Spleen (tissue), 7 donors: Measurements from ENCODE around the gene TMEM121B.

Experiments used
- POLR2A ChIP-seq, 3 donors: fragments of 450-650 bp; IDR thresholded peaks; one replicate each; pipeline ENCODE4 v1.5.1; 2017; ENCODE audit warnings: antibody characterized with exemption in 3 of 3, mild to moderate bottlenecking in 1 of 3
- TF ChIP-seq, protein P1 (sequence below), 11 experiments: fragments of 200-600 bp in 7 of 11; fragments of 450-650 bp in 4 of 11; sonication (generic) in 4 of 11; IDR thresholded peaks in 8 of 11; conservative IDR thresholded peaks in 3 of 11; 1 replicate in 7 of 11; 2 replicates in 4 of 11; pipeline versions ENCODE4 v1.4.0 to v1.8.0; 2016 to 2021; ENCODE audit warnings: antibody characterized with exemption in 11 of 11, inconsistent platforms in 4 of 11, mild to moderate bottlenecking in 1 of 11
- donor health status: DM: no; HTN: no; CAD: no; lungs with moderate emphysema.
- donor health status: DM: no; HTN: no; CAD: no.
- donor health status: DM: no; HTN: no; CAD: no.

DNA sequence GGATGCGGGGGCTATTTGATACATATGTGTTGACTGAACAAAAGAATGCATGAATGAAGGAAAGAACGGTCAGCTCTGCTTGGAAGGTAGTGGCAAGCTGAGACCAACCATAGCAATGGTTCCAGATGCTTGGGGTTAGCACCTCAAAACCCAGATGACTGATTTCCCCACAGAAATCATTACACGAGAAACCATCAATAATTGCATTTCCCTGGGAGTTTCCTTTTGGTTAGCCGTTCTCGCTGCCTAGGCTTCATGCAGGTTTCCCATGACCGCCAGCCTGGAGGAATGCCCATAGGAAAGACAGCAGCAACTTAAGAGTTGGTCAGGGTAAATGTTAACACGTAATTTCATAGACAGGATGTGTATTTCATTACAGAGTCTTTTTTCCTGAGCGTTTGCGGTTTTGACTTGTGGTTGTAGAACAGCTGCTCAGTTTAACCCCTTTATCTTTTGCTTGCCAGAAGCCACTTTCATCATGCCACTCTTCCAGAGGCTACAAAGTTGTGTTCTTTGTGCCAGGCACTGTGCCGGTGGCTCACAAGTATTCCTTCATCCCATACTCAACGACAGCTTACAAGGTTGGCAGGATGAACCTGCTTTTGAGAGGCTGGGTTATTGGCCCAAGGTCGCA, 33.5 kb downstream of the TMEM121B start:
- TF ChIP-seq, protein P1, sequence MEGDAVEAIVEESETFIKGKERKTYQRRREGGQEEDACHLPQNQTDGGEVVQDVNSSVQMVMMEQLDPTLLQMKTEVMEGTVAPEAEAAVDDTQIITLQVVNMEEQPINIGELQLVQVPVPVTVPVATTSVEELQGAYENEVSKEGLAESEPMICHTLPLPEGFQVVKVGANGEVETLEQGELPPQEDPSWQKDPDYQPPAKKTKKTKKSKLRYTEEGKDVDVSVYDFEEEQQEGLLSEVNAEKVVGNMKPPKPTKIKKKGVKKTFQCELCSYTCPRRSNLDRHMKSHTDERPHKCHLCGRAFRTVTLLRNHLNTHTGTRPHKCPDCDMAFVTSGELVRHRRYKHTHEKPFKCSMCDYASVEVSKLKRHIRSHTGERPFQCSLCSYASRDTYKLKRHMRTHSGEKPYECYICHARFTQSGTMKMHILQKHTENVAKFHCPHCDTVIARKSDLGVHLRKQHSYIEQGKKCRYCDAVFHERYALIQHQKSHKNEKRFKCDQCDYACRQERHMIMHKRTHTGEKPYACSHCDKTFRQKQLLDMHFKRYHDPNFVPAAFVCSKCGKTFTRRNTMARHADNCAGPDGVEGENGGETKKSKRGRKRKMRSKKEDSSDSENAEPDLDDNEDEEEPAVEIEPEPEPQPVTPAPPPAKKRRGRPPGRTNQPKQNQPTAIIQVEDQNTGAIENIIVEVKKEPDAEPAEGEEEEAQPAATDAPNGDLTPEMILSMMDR (IDR thresholded peaks at IDR 0.05 in 8 of 11, conservative IDR thresholded peaks at IDR 0.05 in 3 of 11), result no peak
- TF ChIP-seq POLR2A (IDR thresholded peaks at IDR 0.05), result no peak
